Muscle layer of duodenum (tissue), 2 donors: ENCODE data around the gene ZNF438.
"Not testable (repeated sequence)": the region's sequence is repeated elsewhere in the genome, so short reads cannot be mapped to it uniquely, and the experiment has no call there.

Source experiments
- H3K27ac ChIP-seq: one replicate; pipeline ENCODE4 v1.7.0; 2013; ENCODE audit warnings: mild to moderate bottlenecking, low read length
- H3K27me3 ChIP-seq: one replicate; pipeline ENCODE4 v1.7.0; 2013; ENCODE audit warnings: low read depth, mild to moderate bottlenecking, control low read depth, low read length
- H3K36me3 ChIP-seq, 2 donors: one replicate each; pipeline ENCODE4 v1.7.0; 2013; ENCODE audit warnings: low read length in 2 of 2, control low read depth in 1 of 2, mild to moderate bottlenecking in 1 of 2; ENCODE audit not compliant: insufficient read depth in 2 of 2, control insufficient read depth in 1 of 2
- H3K4me1 ChIP-seq, 2 donors: one replicate each; pipeline ENCODE4 v1.7.0; 2013; ENCODE audit warnings: low read length in 2 of 2, mild to moderate bottlenecking in 2 of 2, control low read depth in 1 of 2, moderate library complexity in 1 of 2; ENCODE audit not compliant: insufficient read depth in 2 of 2, control insufficient read depth in 1 of 2
- H3K4me3 ChIP-seq, 2 donors: one replicate each; pipeline ENCODE4 v1.7.0; 2013; ENCODE audit warnings: low read length in 2 of 2, low read depth in 1 of 2, mild to moderate bottlenecking in 1 of 2
- H3K9me3 ChIP-seq, 2 donors: one replicate each; pipeline ENCODE4 v1.7.0; 2013; ENCODE audit warnings: low read length in 2 of 2, control low read depth in 1 of 2, mild to moderate bottlenecking in 1 of 2; ENCODE audit not compliant: control insufficient read depth in 1 of 2
- donor health status: healthy.

Gene ZNF438

GRCh38 chr10:31028081-31028480 is 3.6 kb downstream of the ZNF438 start:
- no peaks in the 10 kb centered on the region for H3K36me3 ChIP-seq
- no peaks in the 10 kb centered on the region for H3K9me3 ChIP-seq
- H3K27me3 ChIP-seq: no peaks in the 10 kb centered on the region
- H3K4me3 ChIP-seq: no peak overlapping the region
- H3K4me1 ChIP-seq: peaks cover 7 to 20% of the 10 kb centered on the region in 2 donors
- H3K27ac ChIP-seq: no peak overlapping the region

DNA sequence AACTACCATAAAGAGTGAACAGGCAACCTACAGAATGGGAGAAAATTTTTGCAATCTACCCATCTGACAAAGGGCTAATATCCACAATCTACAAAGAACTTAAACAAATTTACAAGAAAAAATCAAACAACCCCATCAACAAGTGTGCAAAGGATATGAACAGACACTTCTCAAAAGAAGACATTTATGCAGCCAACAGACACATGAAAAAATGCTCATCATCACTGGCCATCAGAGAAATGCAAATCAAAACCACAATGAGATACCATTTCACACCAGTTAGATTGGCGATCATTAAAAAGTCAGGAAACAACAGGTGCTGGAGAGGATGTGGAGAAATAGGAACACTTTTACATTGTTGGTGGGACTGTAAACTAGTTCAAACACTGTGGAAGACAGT is 5.4 kb downstream of the ZNF438 start:
- peaks cover 7 to 20% of the 10 kb centered on the region in 2 donors for H3K4me1 ChIP-seq
- not testable (repeated sequence) for H3K27me3 ChIP-seq, H3K9me3 ChIP-seq, H3K36me3 ChIP-seq, H3K27ac ChIP-seq, H3K4me3 ChIP-seq

GRCh38 chr10:31025142-31025541 is 6.5 kb downstream of the ZNF438 start:
- no peaks in the 10 kb centered on the region for H3K27me3 ChIP-seq
- no peak overlapping the region for H3K27ac ChIP-seq
- peaks cover under 1 to 12% of the 10 kb centered on the region in 2 donors for H3K4me1 ChIP-seq
- no peaks in the 10 kb centered on the region for H3K36me3 ChIP-seq
- H3K4me3 ChIP-seq: no peak overlapping the region
- no peaks in the 10 kb centered on the region for H3K9me3 ChIP-seq

GRCh38 chr10:31023558-31023957 is 8.1 kb downstream of the ZNF438 start:
- Histone ChIP-seq H3K27ac (no peak overlapping the region), H3K36me3 (no peaks in the 10 kb centered on the region)

DNA sequence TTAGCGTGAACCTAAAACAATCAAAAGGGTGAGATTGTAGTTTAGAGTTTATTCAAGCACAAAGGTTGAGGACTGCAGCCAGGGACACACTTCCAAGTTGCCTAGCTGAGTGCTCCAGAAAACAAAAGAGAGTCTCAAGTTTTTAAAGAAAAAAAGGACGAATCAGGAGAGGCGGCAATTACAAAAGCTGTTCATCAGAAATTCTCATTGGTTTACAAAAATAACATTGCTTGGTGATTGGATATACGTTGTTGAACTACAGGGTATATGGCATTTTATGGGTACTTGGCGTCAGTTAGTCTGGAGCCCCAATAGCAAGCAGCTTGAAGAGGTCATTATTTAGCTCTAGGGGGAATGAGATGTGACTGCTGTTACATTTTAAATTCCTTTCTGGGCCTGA is 11.5 kb downstream of the ZNF438 start:
- Histone ChIP-seq H3K27ac (no peak overlapping the region), H3K27me3 (no peaks in the 10 kb centered on the region), H3K9me3 (no peaks in the 10 kb centered on the region), H3K36me3 (no peaks in the 10 kb centered on the region), H3K4me1 (peaks cover 3 to 16% of the 10 kb centered on the region in 2 donors), H3K4me3 (no peak overlapping the region)

More at GRCh38 chr10:31023558-31023957, 8.1 kb downstream of the ZNF438 start:
- H3K9me3 ChIP-seq: no peaks in the 10 kb centered on the region
- H3K4me3 ChIP-seq: no peak overlapping the region
- H3K4me1 ChIP-seq: peaks cover 3 to 5% of the 10 kb centered on the region in 2 donors
- no peaks in the 10 kb centered on the region for H3K27me3 ChIP-seq

GRCh38 chr10:31018962-31019361 is 12.7 kb downstream of the ZNF438 start:
- Histone ChIP-seq H3K36me3 (no peaks in the 10 kb centered on the region), H3K4me1 (peaks cover 3 to 16% of the 10 kb centered on the region in 2 donors), H3K27ac (no peak overlapping the region), H3K27me3 (no peaks in the 10 kb centered on the region), H3K4me3 (no peak overlapping the region), H3K9me3 (no peaks in the 10 kb centered on the region)

- Histone ChIP-seq H3K9me3 (no peaks in the 10 kb centered on the region), H3K4me1 (peaks cover 3 to 16% of the 10 kb centered on the region in 2 donors), H3K4me3 (no peak overlapping the region), H3K27ac (no peak overlapping the region), H3K27me3 (no peaks in the 10 kb centered on the region), H3K36me3 (no peaks in the 10 kb centered on the region)
These were observed 13.3 kb downstream of the ZNF438 start for GRCh38 chr10:31018356-31018750.

DNA sequence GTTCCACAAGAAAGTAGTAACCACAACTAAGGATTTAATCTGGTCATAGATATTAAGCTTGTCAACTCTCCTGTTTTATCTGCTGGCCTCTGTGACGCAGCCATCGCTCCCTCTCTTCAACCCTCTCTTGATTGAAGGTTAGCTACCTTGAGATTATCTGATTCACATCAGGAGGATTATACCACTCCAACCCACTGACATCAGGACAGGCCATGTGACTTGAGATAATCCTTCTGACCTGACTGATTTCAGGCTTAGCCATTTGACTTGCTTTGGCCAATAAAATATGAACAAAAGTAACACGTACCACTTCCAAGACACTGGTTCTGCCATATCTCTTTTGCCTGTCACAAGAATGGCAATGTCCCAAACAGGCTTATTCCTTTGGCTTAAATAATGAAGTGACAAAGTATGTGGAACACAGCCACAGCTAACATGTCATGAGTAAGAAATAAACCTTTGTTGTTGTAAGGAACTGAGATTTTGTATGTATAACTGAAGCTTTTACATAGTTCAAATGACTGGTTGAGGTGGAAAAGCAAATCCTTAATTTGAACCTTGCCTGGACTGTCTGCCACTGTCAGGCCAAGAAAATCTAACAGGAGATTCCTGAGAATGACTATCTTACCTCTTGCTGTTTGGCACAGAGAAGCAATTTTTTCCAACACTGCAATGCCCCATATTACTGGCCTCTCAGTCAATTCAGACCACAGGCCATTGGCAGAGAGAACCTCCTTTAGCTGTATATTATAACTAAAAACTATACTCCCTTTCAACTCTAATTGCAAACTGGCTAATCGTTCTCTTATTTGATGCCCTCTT is 13.9 kb downstream of the ZNF438 start:
- H3K27me3 ChIP-seq: no peaks in the 10 kb centered on the region
- no peak overlapping the region for H3K4me3 ChIP-seq
- no peaks in the 10 kb centered on the region for H3K36me3 ChIP-seq
- H3K9me3 ChIP-seq: no peaks in the 10 kb centered on the region
- no peak overlapping the region for H3K27ac ChIP-seq
- H3K4me1 ChIP-seq: peaks cover 3 to 16% of the 10 kb centered on the region in 2 donors

DNA sequence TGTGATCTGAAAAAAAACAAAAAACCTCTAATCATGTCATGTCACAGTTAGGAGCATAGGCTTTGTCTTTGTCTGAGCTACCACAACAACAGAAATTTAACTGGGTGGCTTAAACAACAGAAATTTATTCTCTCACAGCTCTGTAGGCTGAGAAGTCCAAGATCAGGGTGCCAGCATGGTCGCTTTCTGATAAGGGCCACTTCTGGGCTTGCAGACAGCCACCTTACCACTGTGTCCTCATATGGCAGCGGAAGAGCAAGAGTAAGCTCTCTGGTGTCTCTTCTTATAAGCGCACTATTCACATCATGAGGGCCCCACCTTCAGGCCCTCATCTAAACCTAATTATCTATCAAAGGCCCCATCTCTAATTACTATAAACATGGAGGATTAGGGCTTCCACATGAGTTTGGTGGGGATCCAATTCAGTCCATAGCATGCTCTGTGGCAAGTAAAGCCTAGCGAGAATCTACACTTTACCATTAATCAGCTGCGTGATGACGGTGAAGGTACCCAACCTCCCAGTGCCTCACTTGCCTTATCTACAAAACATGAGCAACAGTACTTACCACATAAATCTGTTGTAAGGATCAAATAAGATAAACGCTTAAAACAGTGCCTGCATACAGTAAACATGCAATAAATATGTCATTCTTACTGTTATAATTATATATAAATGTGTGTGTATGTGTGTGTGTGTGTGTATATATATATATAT is 17.3 kb downstream of the ZNF438 start:
- no peaks in the 10 kb centered on the region for H3K27me3 ChIP-seq
- peaks cover 0 to 19% of the 10 kb centered on the region in 2 donors for H3K4me1 ChIP-seq
- H3K36me3 ChIP-seq: no peaks in the 10 kb centered on the region
- H3K4me3 ChIP-seq: no peak overlapping the region
- H3K27ac ChIP-seq: no peak overlapping the region
- H3K9me3 ChIP-seq: no peaks in the 10 kb centered on the region

DNA sequence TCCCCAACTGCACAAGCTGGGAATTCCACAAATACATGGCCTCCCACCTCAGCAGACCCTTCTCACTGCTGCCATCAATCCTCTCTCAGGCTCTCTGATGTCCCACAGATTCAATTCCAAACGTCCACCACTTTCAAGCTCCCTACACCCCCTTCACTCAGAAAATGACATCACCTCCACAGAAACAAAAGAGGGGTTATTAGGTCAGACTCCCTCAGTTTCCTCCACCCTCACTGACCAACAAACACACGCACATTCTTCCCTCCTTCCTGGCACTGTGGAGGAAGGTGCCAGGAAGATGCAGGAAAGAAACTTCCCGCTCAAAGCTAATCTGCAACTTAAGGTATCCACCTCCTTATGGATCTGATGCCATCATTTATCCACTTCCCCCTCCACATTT is 18.3 kb downstream of the ZNF438 start:
- Histone ChIP-seq H3K27ac (no peak overlapping the region), H3K36me3 (no peaks in the 10 kb centered on the region), H3K4me3 (no peak overlapping the region), H3K4me1 (peaks cover 0 to 17% of the 10 kb centered on the region in 2 donors), H3K9me3 (no peaks in the 10 kb centered on the region), H3K27me3 (no peaks in the 10 kb centered on the region)

GRCh38 chr10:31011665-31012022 is 20.0 kb downstream of the ZNF438 start:
- Histone ChIP-seq H3K4me3 (no peak overlapping the region), H3K27me3 (no peaks in the 10 kb centered on the region), H3K27ac (no peak overlapping the region), H3K9me3 (no peaks in the 10 kb centered on the region), H3K4me1 (peaks cover 0 to 4% of the 10 kb centered on the region in 2 donors), H3K36me3 (no peaks in the 10 kb centered on the region)
